Breast epithelium (tissue), 4 donors: ENCODE data around the gene TXLNG. TPM values are rescaled to one million over a fixed set of nuclear protein-coding genes. Genes with fewer than 3 reads are reported as not detected.
"Not testable (repeated sequence)": the region's sequence is repeated elsewhere in the genome, so short reads cannot be mapped to it uniquely, and the experiment has no call there.

ENCODE experiments used
- DNase-seq, 2 donors: peaks; one replicate each; pipeline ENCODE4 v3.0.0-alpha.2; 2019; ENCODE audit warnings: low spot score in 2 of 2
- H3K27ac ChIP-seq, 2 donors: fragments of 200-600 bp; sonication (generic) in 1 of 2; one replicate each; pipeline ENCODE4 v1.5.1; 2016 to 2019; ENCODE audit warnings: mild to moderate bottlenecking in 1 of 2
- H3K27me3 ChIP-seq, 2 donors: fragments of 200-600 bp; sonication (generic) in 1 of 2; one replicate each; pipeline versions ENCODE4 v1.5.1 to v1.6.0; 2017 to 2019; ENCODE audit warnings: control low read depth in 1 of 2, mild to moderate bottlenecking in 1 of 2
- H3K36me3 ChIP-seq: fragments of 200-600 bp; one replicate; pipeline ENCODE4 v1.5.1; 2019
- H3K4me1 ChIP-seq, 2 donors: fragments of 200-600 bp; sonication (generic); one replicate each; pipeline ENCODE4 v1.5.1; 2016 to 2019; ENCODE audit warnings: control low read depth in 1 of 2
- H3K4me3 ChIP-seq, 3 donors: fragments of 200-600 bp; sonication (generic); 1 replicate in 2 of 3; 2 replicates in 1 of 3; pipeline ENCODE4 v1.5.1; 2016 to 2019; ENCODE audit warnings: mild to moderate bottlenecking in 3 of 3, moderate library complexity in 2 of 3
- H3K9me3 ChIP-seq, 2 donors: fragments of 200-600 bp; sonication (generic) in 1 of 2; one replicate each; pipeline ENCODE4 v1.5.1; 2016 to 2019; ENCODE audit warnings: control low read depth in 1 of 2
- CTCF ChIP-seq, 3 donors: fragments of 450-650 bp; IDR thresholded peaks; one replicate each; pipeline ENCODE4 v1.5.1; 2016 to 2017; ENCODE audit warnings: antibody characterized with exemption in 3 of 3, mild to moderate bottlenecking in 3 of 3, moderate library complexity in 3 of 3
- POLR2A ChIP-seq: fragments of 450-650 bp; IDR thresholded peaks from one replicate; pipeline ENCODE4 v1.6.1; 2016; ENCODE audit warnings: antibody characterized with exemption, mild to moderate bottlenecking, moderate library complexity
- POLR2AphosphoS5 ChIP-seq, 3 donors: sonication (generic); formaldehyde crosslinking; IDR thresholded peaks; one replicate each; pipeline ENCODE4 v1.6.1; 2017; ENCODE audit warnings: antibody characterized with exemption in 3 of 3
- intact Hi-C: fragments of 100-400 bp; cut with DNase I; formaldehyde crosslinking; loops from one replicate; pipeline ENCODE4 v1.15.1; 2023; ENCODE audit warnings: low total_unique reads
- total RNA-seq, 3 donors: library from RNA; depleted of rRNA; stranded (reverse); fragments of >200 nt; gene quantifications; one replicate each; pipeline ENCODE4 v1.1.0, GENCODE V29; 2016

TXLNG gene
- total RNA-seq, 3 donors from 2014 or later = 23.7 to 31.5 (median 25.2) TPM

- Histone ChIP-seq H3K4me1 (no peaks in the 10 kb centered on the region), H3K27ac (no peak overlapping the region), H3K4me3 (no peak overlapping the region), H3K9me3 (no peaks in the 10 kb centered on the region), H3K27me3 (peaks cover 0 to 30% of the 10 kb centered on the region in 2 donors), H3K36me3 (no peaks in the 10 kb centered on the region)
- TF ChIP-seq CTCF (IDR thresholded peaks at IDR 0.05) = no peak
- no peak for TF ChIP-seq POLR2AphosphoS5 (IDR thresholded peaks at IDR 0.05)
- no peak for TF ChIP-seq POLR2A
- no peak for DNase-seq
- intact Hi-C loops = no loop called here
These were observed 66.4 kb downstream of the TXLNG start for GRCh38 chrX:16852617-16853179.

GRCh38 chrX:16853537-16853936 is 67.3 kb downstream of the TXLNG start:
- DNase-seq = no peak
- no peak for TF ChIP-seq POLR2AphosphoS5 (IDR thresholded peaks at IDR 0.05)
- TF ChIP-seq POLR2A = no peak
- no peak for TF ChIP-seq CTCF (IDR thresholded peaks at IDR 0.05)
- Histone ChIP-seq H3K27me3 (peaks cover 0 to 25% of the 10 kb centered on the region in 2 donors), H3K36me3 (no peaks in the 10 kb centered on the region), H3K9me3 (no peaks in the 10 kb centered on the region), H3K4me3 (no peak overlapping the region), H3K4me1 (no peaks in the 10 kb centered on the region), H3K27ac (no peak overlapping the region)
- intact Hi-C loops = no loop called here

GRCh38 chrX:16855363-16856075 is 69.3 kb downstream of the TXLNG start:
- H3K27ac ChIP-seq = no peak overlapping the region
- H3K27me3 ChIP-seq = peaks cover 0 to 23% of the 10 kb centered on the region in 2 donors
- no peaks in the 10 kb centered on the region for H3K9me3 ChIP-seq
- H3K36me3 ChIP-seq = no peaks in the 10 kb centered on the region
- H3K4me3 ChIP-seq = no peak overlapping the region
- intact Hi-C loops = no loop called here
- TF ChIP-seq POLR2AphosphoS5 (IDR thresholded peaks at IDR 0.05) (no peak), POLR2A (no peak), CTCF (IDR thresholded peaks at IDR 0.05) (no peak)
- DNase-seq = no peak
- H3K4me1 ChIP-seq = no peaks in the 10 kb centered on the region

GRCh38 chrX:16856076-16856404 is 69.8 kb downstream of the TXLNG start:
- H3K27ac ChIP-seq, H3K4me1 ChIP-seq, intact Hi-C loops, DNase-seq, H3K36me3 ChIP-seq, H3K4me3 ChIP-seq, H3K9me3 ChIP-seq: not testable (repeated sequence)
- H3K27me3 ChIP-seq = peaks cover 0 to 23% of the 10 kb centered on the region in 2 donors

- H3K27me3 ChIP-seq = peaks cover 0 to 28% of the 10 kb centered on the region in 2 donors
- no peak for DNase-seq
- H3K27ac ChIP-seq = no peak overlapping the region
- no peak overlapping the region for H3K4me3 ChIP-seq
- intact Hi-C loops = no loop called here
- H3K36me3 ChIP-seq = no peaks in the 10 kb centered on the region
- TF ChIP-seq POLR2AphosphoS5 (IDR thresholded peaks at IDR 0.05) (no peak), POLR2A (no peak), CTCF (IDR thresholded peaks at IDR 0.05) (no peak)
- H3K9me3 ChIP-seq = no peaks in the 10 kb centered on the region
- H3K4me1 ChIP-seq = no peaks in the 10 kb centered on the region
These were observed 70.5 kb downstream of the TXLNG start for GRCh38 chrX:16856744-16857143.
